Sigmoid colon (tissue), 7 donors: ENCODE results near the gene RABL2B. TPM values are rescaled to one million over a fixed set of nuclear protein-coding genes. Genes with fewer than 3 reads are reported as not detected.

Experiments
- DNase-seq: peaks from one replicate; pipeline ENCODE4 v3.0.0-alpha.2; 2019
- H3K27ac ChIP-seq, 4 donors: fragments of 200-600 bp; sonication (generic); one replicate each; pipeline ENCODE4 v1.5.1; 2016 to 2019; ENCODE audit warnings: mild to moderate bottlenecking in 1 of 4
- H3K27me3 ChIP-seq, 3 donors: fragments of 200-600 bp; sonication (generic); one replicate each; pipeline ENCODE4 v1.5.1; 2019; ENCODE audit warnings: mild to moderate bottlenecking in 1 of 3
- H3K36me3 ChIP-seq, 4 donors: fragments of 200-600 bp; sonication (generic); one replicate each; pipeline ENCODE4 v1.5.1; 2016 to 2019
- H3K4me1 ChIP-seq, 4 donors: fragments of 200-600 bp; sonication (generic); one replicate each; pipeline ENCODE4 v1.5.1; 2017 to 2019
- H3K4me3 ChIP-seq, 4 donors: fragments of 200-600 bp; sonication (generic); one replicate each; pipeline ENCODE4 v1.5.1; 2017 to 2019; ENCODE audit warnings: mild to moderate bottlenecking in 2 of 4, moderate library complexity in 1 of 4
- H3K9me3 ChIP-seq, 4 donors: fragments of 200-600 bp in 3 of 4; sonication (generic) in 3 of 4; one replicate each; pipeline versions ENCODE4 v1.5.1 to v1.6.1; 2013 to 2019
- CTCF ChIP-seq, 4 experiments: fragments of 450-650 bp in 3 of 4; fragments of 200-600 bp in 1 of 4; IDR thresholded peaks; one replicate each; pipeline ENCODE4 v1.5.1; 2016 to 2019; ENCODE audit warnings: antibody characterized with exemption in 4 of 4, mild to moderate bottlenecking in 3 of 4, moderate library complexity in 2 of 4
- EP300 ChIP-seq, 4 donors: sonication (generic); formaldehyde crosslinking; IDR thresholded peaks; one replicate each; pipeline ENCODE4 v1.6.1; 2017; ENCODE audit warnings: antibody characterized with exemption in 4 of 4
- POLR2A ChIP-seq, 2 donors: fragments of 450-650 bp; IDR thresholded peaks; one replicate each; pipeline ENCODE4 v1.6.1; 2016; ENCODE audit warnings: antibody characterized with exemption in 2 of 2, mild to moderate bottlenecking in 2 of 2, moderate library complexity in 2 of 2
- POLR2AphosphoS5 ChIP-seq, 4 donors: sonication (generic); formaldehyde crosslinking; IDR thresholded peaks; one replicate each; pipeline ENCODE4 v1.6.1; 2017; ENCODE audit warnings: antibody characterized with exemption in 4 of 4
- WGBS, 2 donors: extraction: QIAGEN DNeasy Blood & Tissue Kit; methylation state at CpG; one replicate each; pipeline ENCODE4 v1.1.7; 2013; 5-methylcytosine and 5-hydroxymethylcytosine counted together
- intact Hi-C: fragments of 100-400 bp; cut with DNase I; formaldehyde crosslinking; loops from one replicate; pipeline ENCODE4 v1.15.1; 2023
- polyA plus RNA-seq, 3 donors: library from polyadenylated mRNA; stranded (reverse); fragments of 200-250 nt; gene quantifications; one replicate each; pipeline ENCODE4 v1.2.3, GENCODE V29; 2013
- total RNA-seq, 4 donors: library from RNA; depleted of rRNA; stranded (reverse); fragments of >200 nt; gene quantifications; one replicate each; pipeline ENCODE4 v1.1.0, GENCODE V29; 2016
- donor health status: healthy with polysubstance abuse.
- donor health status: Bipolar disorder and iron deficiency.
- donor health status: healthy.

Gene RABL2B
- total and polyA plus RNA-seq, 7 donors = 10.3 to 29.6 (median 14.5) TPM

GRCh38 chr22:50718352-50718709, 65.1 kb downstream of the RABL2B start:
- Histone ChIP-seq H3K9me3 (no peaks in the 10 kb centered on the region), H3K27ac (no peak overlapping the region), H3K4me3 (no peak overlapping the region), H3K4me1 (peaks cover 0 to 9% (median 4%) of the 10 kb centered on the region in 4 donors), H3K36me3 (no peaks in the 10 kb centered on the region), H3K27me3 (peaks cover 9 to 33% (median 32%) of the 10 kb centered on the region in 3 donors)
- intact Hi-C loops = no loop called here
- TF ChIP-seq EP300 (IDR thresholded peaks at IDR 0.05) (no peak), POLR2AphosphoS5 (IDR thresholded peaks at IDR 0.05) (no peak), CTCF (IDR thresholded peaks at IDR 0.05) (no peak), POLR2A (IDR thresholded peaks at IDR 0.05) (no peak)
- no peak for DNase-seq
- 92 to 94% methylated on average over 10 of the region's 10 CpGs for WGBS, 2 donors

- no peak for DNase-seq
- no peaks in the 10 kb centered on the region for H3K36me3 ChIP-seq
- H3K27ac ChIP-seq = no peak overlapping the region
- TF ChIP-seq EP300 (IDR thresholded peaks at IDR 0.05) (no peak), POLR2AphosphoS5 (IDR thresholded peaks at IDR 0.05) (no peak), CTCF (IDR thresholded peaks at IDR 0.05) (no peak), POLR2A (IDR thresholded peaks at IDR 0.05) (no peak)
- H3K4me1 ChIP-seq = peaks cover 0 to 9% (median 4%) of the 10 kb centered on the region in 4 donors
- intact Hi-C loops = no loop called here
- no peaks in the 10 kb centered on the region for H3K9me3 ChIP-seq
- 85 to 87% methylated on average over 10 of the region's 10 CpGs for WGBS, 2 donors
- peaks cover 9 to 33% (median 32%) of the 10 kb centered on the region in 3 donors for H3K27me3 ChIP-seq
- H3K4me3 ChIP-seq = no peak overlapping the region
Measured at GRCh38 chr22:50717709-50718351, 65.6 kb downstream of the RABL2B start.

Other genes with a start within 250 kb of the RABL2B start
- not detected for gene KLHDC7B, start 237.7 kb downstream of the RABL2B start, total RNA-seq
- 1 to 10 TPM in 1 of 3 donors, not detected in 2; 2.0 TPM for gene KLHDC7B, start 237.7 kb downstream of the RABL2B start, polyA plus RNA-seq
- gene SYCE3, start 220.7 kb downstream of the RABL2B start, total RNA-seq = not detected
- not detected for gene SYCE3, start 220.7 kb downstream of the RABL2B start, polyA plus RNA-seq
- gene CPT1B, start 205.2 kb downstream of the RABL2B start, total RNA-seq = 10 to 100 TPM in 1 of 4 donors, 1 to 10 TPM in 3; 1.4 to 10.2 (median 6.1) TPM
- 10 to 100 TPM in 1 of 3 donors, 1 to 10 TPM in 2; 3.2 to 22.6 (median 4.2) TPM for gene CPT1B, start 205.2 kb downstream of the RABL2B start, polyA plus RNA-seq
- 10 to 100 TPM; 22.0 to 55.1 (median 39.2) TPM for gene CHKB, start 200.8 kb downstream of the RABL2B start, total RNA-seq
- gene CHKB, start 200.8 kb downstream of the RABL2B start, polyA plus RNA-seq = 10 to 100 TPM; 24.7 to 90.0 (median 37.8) TPM
- gene MAPK8IP2, start 182.8 kb downstream of the RABL2B start, total RNA-seq = 1 to 10 TPM in 3 of 4 donors, under 1 TPM in 1; 0.66 to 2.9 (median 2.0) TPM
- gene MAPK8IP2, start 182.8 kb downstream of the RABL2B start, polyA plus RNA-seq = 1 to 10 TPM in 1 of 3 donors, under 1 TPM in 2; under 0.01 to 1.9 (median 0.23) TPM
- gene ARSA, start 155.5 kb downstream of the RABL2B start, total RNA-seq = 10 to 100 TPM; 19.3 to 26.3 (median 23.8) TPM
- 10 to 100 TPM; 10.8 to 56.9 (median 26.8) TPM for gene ARSA, start 155.5 kb downstream of the RABL2B start, polyA plus RNA-seq
- 10 to 100 TPM in 1 of 4 donors, 1 to 10 TPM in 3; 2.5 to 14.4 (median 3.7) TPM for gene SHANK3, start 110.8 kb downstream of the RABL2B start, total RNA-seq
- gene SHANK3, start 110.8 kb downstream of the RABL2B start, polyA plus RNA-seq = 1 to 10 TPM in 1 of 3 donors, under 1 TPM in 2; 0.23 to 6.6 (median 0.60) TPM
- under 1 TPM in 1 of 4 donors, not detected in 3; 0.68 TPM for gene ACR, start 45.4 kb downstream of the RABL2B start, total RNA-seq
- gene ACR, start 45.4 kb downstream of the RABL2B start, polyA plus RNA-seq = under 1 TPM in 1 of 3 donors, not detected in 2; 0.06 TPM